ENCODE results near the gene RAB15.

DNA sequence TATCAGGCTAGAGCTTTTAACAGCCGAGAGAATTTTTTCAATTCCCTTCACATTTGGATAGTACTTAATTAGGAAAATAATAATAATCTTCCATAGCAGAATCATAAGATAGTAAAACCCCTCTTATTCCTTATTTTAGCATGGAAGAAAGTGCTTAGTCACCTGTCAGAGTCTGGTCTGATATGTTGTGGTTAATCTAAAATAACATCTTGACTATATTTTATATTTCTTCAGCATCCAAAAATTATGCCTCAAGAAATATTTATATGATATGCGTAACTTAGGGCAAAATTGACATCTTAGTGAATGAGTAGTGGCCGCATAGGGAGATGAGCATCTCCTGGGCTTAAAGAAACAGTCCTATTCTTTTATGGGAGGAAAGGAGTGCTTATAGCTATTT is 45.1 kb downstream of the RAB15 start:
- TF ChIP-seq, protein P1, sequence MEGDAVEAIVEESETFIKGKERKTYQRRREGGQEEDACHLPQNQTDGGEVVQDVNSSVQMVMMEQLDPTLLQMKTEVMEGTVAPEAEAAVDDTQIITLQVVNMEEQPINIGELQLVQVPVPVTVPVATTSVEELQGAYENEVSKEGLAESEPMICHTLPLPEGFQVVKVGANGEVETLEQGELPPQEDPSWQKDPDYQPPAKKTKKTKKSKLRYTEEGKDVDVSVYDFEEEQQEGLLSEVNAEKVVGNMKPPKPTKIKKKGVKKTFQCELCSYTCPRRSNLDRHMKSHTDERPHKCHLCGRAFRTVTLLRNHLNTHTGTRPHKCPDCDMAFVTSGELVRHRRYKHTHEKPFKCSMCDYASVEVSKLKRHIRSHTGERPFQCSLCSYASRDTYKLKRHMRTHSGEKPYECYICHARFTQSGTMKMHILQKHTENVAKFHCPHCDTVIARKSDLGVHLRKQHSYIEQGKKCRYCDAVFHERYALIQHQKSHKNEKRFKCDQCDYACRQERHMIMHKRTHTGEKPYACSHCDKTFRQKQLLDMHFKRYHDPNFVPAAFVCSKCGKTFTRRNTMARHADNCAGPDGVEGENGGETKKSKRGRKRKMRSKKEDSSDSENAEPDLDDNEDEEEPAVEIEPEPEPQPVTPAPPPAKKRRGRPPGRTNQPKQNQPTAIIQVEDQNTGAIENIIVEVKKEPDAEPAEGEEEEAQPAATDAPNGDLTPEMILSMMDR (IDR thresholded peaks at IDR 0.05; ENCODE audit: insufficient read depth, low read length, poor library complexity, severe bottlenecking): no peak
- TF ChIP-seq EZH2phosphoT487 (conservative IDR thresholded peaks at IDR 0.05; ENCODE audit: low read length): no peak

Measured in SU-DHL-6 (cell line).